Mesenchymal stem cell (in vitro differentiated cells and primary cell): ENCODE measurements around the gene DPH1.

Source experiments
- DNase-seq: peaks from one replicate; pipeline ENCODE4 v3.0.0-alpha.2; 2013
- H2AFZ ChIP-seq: one replicate; pipeline ENCODE4 v1.6.1; 2013; ENCODE audit warnings: low read depth, mild to moderate bottlenecking, control low read depth, inconsistent platforms, low read length, moderate library complexity
- H2AK5ac ChIP-seq: 2 replicates; pipeline ENCODE4 v1.6.1; 2013; ENCODE audit warnings: low read length, moderate library complexity, mild to moderate bottlenecking, inconsistent platforms; ENCODE audit not compliant: severe bottlenecking
- H2BK120ac ChIP-seq: one replicate; pipeline ENCODE4 v1.6.1; 2013; ENCODE audit warnings: low read depth, mild to moderate bottlenecking, inconsistent platforms, low read length, moderate library complexity
- H2BK12ac ChIP-seq, 2 experiments: one replicate each; pipeline ENCODE4 v1.6.1; 2013; ENCODE audit warnings: inconsistent platforms in 2 of 2, low read length in 2 of 2, mild to moderate bottlenecking in 2 of 2, moderate library complexity in 2 of 2, control low read depth in 1 of 2
- H2BK15ac ChIP-seq: one replicate; pipeline ENCODE4 v1.6.1; 2013; ENCODE audit warnings: mild to moderate bottlenecking, low read depth, inconsistent platforms; ENCODE audit not compliant: poor library complexity, severe bottlenecking
- H2BK5ac ChIP-seq: 2 replicates; pipeline ENCODE4 v1.6.1; 2013; ENCODE audit warnings: low read depth, mild to moderate bottlenecking, low read length, control low read depth, inconsistent platforms; ENCODE audit not compliant: poor library complexity, severe bottlenecking
- H3K14ac ChIP-seq, 2 experiments: one replicate each; pipeline ENCODE4 v1.6.1; 2013; ENCODE audit warnings: inconsistent platforms in 2 of 2, low read length in 2 of 2, control low read depth in 1 of 2, mild to moderate bottlenecking in 1 of 2, moderate library complexity in 1 of 2
- H3K18ac ChIP-seq, 2 experiments: one replicate each; pipeline ENCODE4 v1.6.1; 2013; ENCODE audit warnings: inconsistent platforms in 2 of 2, low read length in 2 of 2, control low read depth in 1 of 2, low read depth in 1 of 2, mild to moderate bottlenecking in 1 of 2
- H3K23ac ChIP-seq, 2 experiments: one replicate each; pipeline ENCODE4 v1.6.1; 2013; ENCODE audit warnings: inconsistent platforms in 2 of 2, low read length in 2 of 2, mild to moderate bottlenecking in 2 of 2, moderate library complexity in 2 of 2, control low read depth in 1 of 2
- H3K27ac ChIP-seq: 2 replicates; pipeline ENCODE4 v1.5.1; 2013; ENCODE audit warnings: mild to moderate bottlenecking, moderate library complexity, low read length, control low read depth, inconsistent platforms; ENCODE audit not compliant: poor library complexity, severe bottlenecking
- H3K27me3 ChIP-seq, 2 experiments: 2 replicates each; pipeline versions ENCODE4 v1.6.1 to v1.7.0; 2013; ENCODE audit warnings: low read length in 2 of 2, mild to moderate bottlenecking in 2 of 2, moderate library complexity in 2 of 2, control low read depth in 1 of 2, inconsistent platforms in 1 of 2; ENCODE audit not compliant: control insufficient read depth in 1 of 2, insufficient read depth in 1 of 2
- H3K36me3 ChIP-seq, 2 experiments: 2 replicates each; pipeline versions ENCODE4 v1.6.1 to v1.7.0; 2013; ENCODE audit warnings: low read length in 2 of 2, control low read depth in 1 of 2, inconsistent platforms in 1 of 2, low read depth in 1 of 2, mild to moderate bottlenecking in 1 of 2; ENCODE audit not compliant: insufficient read depth in 2 of 2, control insufficient read depth in 1 of 2
- H3K4ac ChIP-seq, 2 experiments: one replicate each; pipeline ENCODE4 v1.6.1; 2013; ENCODE audit warnings: inconsistent platforms in 2 of 2, low read length in 2 of 2, mild to moderate bottlenecking in 2 of 2, moderate library complexity in 2 of 2, control low read depth in 1 of 2, low read depth in 1 of 2
- H3K4me1 ChIP-seq: 2 replicates; pipeline ENCODE4 v1.6.1; 2013; ENCODE audit warnings: low read depth, low read length, control low read depth; ENCODE audit not compliant: control insufficient read depth, insufficient read depth
- H3K4me2 ChIP-seq: 2 replicates; pipeline ENCODE4 v1.6.1; 2013; ENCODE audit warnings: low read length, mild to moderate bottlenecking, inconsistent platforms; ENCODE audit not compliant: poor library complexity, severe bottlenecking
- H3K4me3 ChIP-seq, 2 experiments: 2 replicates each; pipeline versions ENCODE4 v1.5.1 to v1.7.0; 2013; ENCODE audit warnings: low read length in 2 of 2, mild to moderate bottlenecking in 2 of 2, control low read depth in 1 of 2, low read depth in 1 of 2; ENCODE audit not compliant: insufficient read depth in 1 of 2
- H3K79me1 ChIP-seq: replicated peaks from 2 replicates; pipeline ENCODE4 v1.6.1; 2013; ENCODE audit warnings: mild to moderate bottlenecking, control low read depth, low read length, inconsistent platforms; ENCODE audit not compliant: poor library complexity, severe bottlenecking
- H3K9ac ChIP-seq: 2 replicates; pipeline ENCODE4 v1.7.0; 2013; ENCODE audit warnings: mild to moderate bottlenecking, low read length, moderate library complexity
- H3K9me3 ChIP-seq: 2 replicates; pipeline ENCODE4 v1.7.0; 2013; ENCODE audit warnings: mild to moderate bottlenecking, low read length; ENCODE audit not compliant: control insufficient read depth
- H4K8ac ChIP-seq: one replicate; pipeline ENCODE4 v1.6.1; 2013; ENCODE audit warnings: inconsistent platforms, mild to moderate bottlenecking, low read length, moderate library complexity
- H4K91ac ChIP-seq: one replicate; pipeline ENCODE4 v1.6.1; 2013; ENCODE audit warnings: mild to moderate bottlenecking, low read length, inconsistent platforms
- WGBS: methylation state at CpG from one replicate; pipeline ENCODE4 v1.1.7; 2013; ENCODE audit warnings: mixed read lengths; 5-methylcytosine and 5-hydroxymethylcytosine counted together

Gene DPH1

DNA sequence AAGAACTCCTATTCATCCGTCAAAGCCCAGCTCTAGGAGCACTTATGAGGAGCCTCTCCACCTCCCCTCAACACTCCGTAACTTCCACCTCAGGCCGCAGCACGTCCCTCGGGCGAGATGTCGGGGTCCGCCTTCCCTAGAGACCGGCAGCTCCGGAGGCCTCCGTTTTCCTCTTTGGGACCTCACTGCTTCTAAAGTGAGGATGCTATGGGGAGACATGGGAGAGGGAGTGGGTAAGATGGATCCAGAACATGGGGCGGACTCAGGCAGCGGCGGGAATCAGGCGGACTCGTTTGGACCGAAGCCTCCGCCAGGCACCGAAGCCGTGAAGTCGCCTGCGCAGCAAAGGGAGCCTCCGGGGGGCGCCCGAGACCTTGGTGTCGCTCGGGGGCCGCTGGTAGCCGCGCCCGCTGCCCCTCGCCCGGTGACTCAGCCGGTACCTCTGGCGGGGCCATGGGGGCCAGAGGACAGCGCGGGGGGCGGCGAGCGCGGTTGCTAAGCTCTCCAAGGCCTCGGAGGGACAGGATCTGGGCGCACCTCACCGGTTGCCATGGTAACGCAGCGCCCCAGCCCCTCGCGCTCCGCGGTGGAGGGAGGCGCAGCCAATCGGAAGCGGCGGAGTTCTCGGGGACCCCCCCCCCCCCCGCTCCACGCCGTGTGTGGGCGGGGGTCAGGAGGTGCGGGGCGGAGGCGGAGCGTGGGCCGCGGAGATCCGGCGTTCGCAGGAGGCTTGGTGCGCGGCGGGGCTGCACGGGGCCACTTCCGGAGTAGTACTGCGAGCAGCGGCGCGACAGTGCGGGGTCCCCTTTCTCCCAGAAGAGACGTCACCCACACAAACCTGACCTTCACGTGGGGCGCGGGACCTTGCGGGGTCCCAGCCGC lies 23.7 kb downstream of the DPH1 start:
- DNase-seq: peak; percentile 86
- peak overlapping the region; percentile 68 for H2BK120ac ChIP-seq

DNA sequence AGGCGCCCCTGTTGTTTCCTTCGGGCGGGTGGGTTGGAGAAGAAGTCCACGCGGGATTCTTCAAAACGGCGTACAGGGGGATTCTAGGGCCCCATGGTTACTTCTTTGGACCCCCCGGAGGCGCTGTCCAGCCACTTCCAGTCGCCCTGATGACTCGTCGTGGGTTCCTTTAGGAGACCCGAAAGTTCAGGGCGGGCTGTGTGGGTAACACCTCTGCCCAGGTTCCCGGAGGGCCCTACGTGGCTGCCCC lies 24.2 kb downstream of the DPH1 start:
- 13% methylated on average over 16 of the region's 16 CpGs for WGBS
- no peak for DNase-seq
- Histone ChIP-seq H3K36me3 (peaks cover 0 to 30% of the 10 kb centered on the region in 2 experiments), H3K9me3 (no peaks in the 10 kb centered on the region), H3K4ac (peak overlapping the region in 1 of 2 experiments; percentile 7), H2AK5ac (no peak overlapping the region), H4K8ac (no peak overlapping the region), H3K4me3 (peak overlapping the region; percentile 62 to 75), H3K9ac (peak overlapping the region; percentile 80), H2BK5ac (no peak overlapping the region), H2BK12ac (peak overlapping the region in 1 of 2 experiments; percentile 47), H3K4me2 (peak overlapping the region; percentile 92), H3K79me1 (peaks cover 6% of the 10 kb centered on the region), H3K27me3 (no peaks in the 10 kb centered on the region), H4K91ac (peak overlapping the region; percentile 78), H2BK120ac (peak overlapping the region; percentile 68), H3K23ac (peak overlapping the region in 1 of 2 experiments; percentile 9), H3K18ac (peak overlapping the region; percentile 81 to 89), H2BK15ac (peak overlapping the region; percentile 67), H3K14ac (no peak overlapping the region), H3K4me1 (peaks cover 43% of the 10 kb centered on the region), H2AFZ (no peak overlapping the region), H3K27ac (no peak overlapping the region)

More for the DNA sequence above, 23.7 kb downstream of the DPH1 start:
- Histone ChIP-seq H2BK12ac (peak overlapping the region; percentile 55 to 66), H3K4ac (peak overlapping the region in 1 of 2 experiments; percentile 45), H3K14ac (peak overlapping the region in 1 of 2 experiments; percentile 22), H3K27me3 (no peaks in the 10 kb centered on the region), H4K91ac (peak overlapping the region; percentile 78), H3K79me1 (peaks cover 6% of the 10 kb centered on the region), H4K8ac (peak overlapping the region; percentile 28), H3K18ac (peak overlapping the region; percentile 81 to 89), H3K4me2 (peak overlapping the region; percentile 92), H3K4me3 (peak overlapping the region; percentile 62 to 75), H3K27ac (no peak overlapping the region), H2BK5ac (no peak overlapping the region), H3K9me3 (no peaks in the 10 kb centered on the region), H2AK5ac (no peak overlapping the region), H2BK15ac (peak overlapping the region; percentile 67), H3K36me3 (peaks cover 0 to 24% of the 10 kb centered on the region in 2 experiments), H3K23ac (peak overlapping the region in 1 of 2 experiments; percentile 9), H2AFZ (no peak overlapping the region), H3K9ac (peak overlapping the region; percentile 80), H3K4me1 (peaks cover 45% of the 10 kb centered on the region)
- 9% methylated on average over 56 of the region's 84 CpGs for WGBS

GRCh38 chr17:2054512-2055291 lies 24.7 kb downstream of the DPH1 start, which contains the start of gene HIC1:
TSS of gene HIC1 (plus strand) at chr17:2055103. CDS start at chr17:2056691, 1,588 bp downstream.
- Histone ChIP-seq H3K4ac (peak within 1 kb of the TSS; percentile 91 to 92), H3K79me1 (peaks cover 6% of the 10 kb centered on the region), H2BK15ac (peak within 1 kb of the TSS; percentile 99), H3K27me3 (no peaks in the 10 kb centered on the region), H3K18ac (peak within 1 kb of the TSS; percentile 81 to 98), H2AK5ac (no peak within 1 kb of the TSS), H3K27ac (no peak within 1 kb of the TSS), H3K23ac (peak within 1 kb of the TSS in 1 of 2 experiments; percentile 91), H3K9me3 (no peaks in the 10 kb centered on the region), H3K4me2 (peak within 1 kb of the TSS; percentile 92), H4K8ac (peak within 1 kb of the TSS; percentile 85), H2BK120ac (peak within 1 kb of the TSS; percentile 99), H3K9ac (peak within 1 kb of the TSS; percentile 93), H2BK5ac (peak within 1 kb of the TSS; percentile 59), H2AFZ (no peak within 1 kb of the TSS), H2BK12ac (peak within 1 kb of the TSS; percentile 54 to 55), H3K4me1 (peaks cover 40% of the 10 kb centered on the region), H3K4me3 (peak within 1 kb of the TSS; percentile 77 to 80), H3K36me3 (peaks cover 2 to 35% of the 10 kb centered on the region in 2 experiments), H4K91ac (peak within 1 kb of the TSS; percentile 89), H3K14ac (peak within 1 kb of the TSS; percentile 55 to 97)
- DNase-seq: peak; percentile 80
- WGBS: 4% methylated on average over 54 of the region's 72 CpGs
